ENCODE data around the gene QARS1. TPM values are rescaled to one million over a fixed set of nuclear protein-coding genes. Genes with fewer than 3 reads are reported as not detected.

QARS1 gene
- 321 and 342 TPM in 2 replicates for total RNA-seq

DNA sequence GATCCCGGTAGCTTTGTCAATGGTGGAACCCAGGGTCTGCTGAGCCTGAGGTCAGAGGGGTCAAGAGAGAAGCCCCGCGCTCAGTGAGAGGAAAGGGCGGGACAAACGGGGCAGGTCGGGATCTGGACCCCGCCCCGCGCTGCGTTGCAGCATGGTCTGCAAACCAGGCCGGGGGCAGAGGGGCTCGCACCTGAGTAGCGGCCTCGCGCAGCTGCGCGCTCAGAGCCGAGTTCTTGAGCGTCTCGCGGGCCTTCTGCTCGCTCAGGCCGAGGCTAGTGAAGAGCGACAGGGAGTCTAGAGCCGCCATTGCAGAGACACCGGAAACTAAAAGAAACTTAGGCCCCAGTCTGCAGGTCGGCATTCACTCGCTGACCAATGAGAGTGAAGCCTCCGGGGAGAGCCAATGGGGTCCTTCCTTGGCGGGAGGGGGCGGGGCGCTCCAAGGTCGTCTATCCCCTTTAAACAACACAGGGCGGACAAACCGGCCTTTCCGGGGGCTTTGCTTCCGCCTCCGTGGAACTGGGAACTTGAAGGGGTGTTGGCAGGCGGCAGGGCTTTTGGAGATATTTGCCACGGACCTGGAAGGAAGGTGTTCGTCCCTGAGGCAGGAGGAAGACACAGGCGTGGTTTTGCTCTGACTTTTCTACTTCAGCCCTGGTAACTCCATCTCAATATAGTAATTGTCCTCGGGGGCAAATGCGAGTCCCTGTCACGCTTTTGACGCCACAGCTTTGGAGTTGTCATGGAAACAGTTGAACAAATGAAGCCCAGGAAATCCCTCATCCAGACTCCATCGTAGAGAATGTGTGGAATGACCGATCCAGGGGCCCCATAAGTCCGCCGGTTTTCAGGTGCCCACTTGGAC is at the start of gene QARS1:
Gene QARS1, minus strand, starts transcription at position 331 of the 865 bp plus-strand sequence. Its CDS starts 24 bp downstream, at position 307.
- peaks cover 54% of the 10 kb centered on the region for H3K36me3 Mint-ChIP-seq (ENCODE audit: low read depth)
- ChIA-PET CTCF (interaction anchor here (1.0 kb wide), 1 partner anchor 10 kb away, joined by 5 read pairs; the partner anchor contains the start of gene QRICH1), POLR2A (interaction anchor here (0.6 to 5.4 kb wide), 9 partner anchors 10 to 1139 kb away, joined by 3 to 57 read pairs (median 4); partner anchors contain the start of genes IMPDH2, NDUFAF3, QRICH1 and USP19)
- peaks cover 28% of the 10 kb centered on the region for H3K4me1 Mint-ChIP-seq
- peak; percentile 99 for ATAC-seq (ENCODE audit: low read depth)
- TF ChIP-seq, protein P1, sequence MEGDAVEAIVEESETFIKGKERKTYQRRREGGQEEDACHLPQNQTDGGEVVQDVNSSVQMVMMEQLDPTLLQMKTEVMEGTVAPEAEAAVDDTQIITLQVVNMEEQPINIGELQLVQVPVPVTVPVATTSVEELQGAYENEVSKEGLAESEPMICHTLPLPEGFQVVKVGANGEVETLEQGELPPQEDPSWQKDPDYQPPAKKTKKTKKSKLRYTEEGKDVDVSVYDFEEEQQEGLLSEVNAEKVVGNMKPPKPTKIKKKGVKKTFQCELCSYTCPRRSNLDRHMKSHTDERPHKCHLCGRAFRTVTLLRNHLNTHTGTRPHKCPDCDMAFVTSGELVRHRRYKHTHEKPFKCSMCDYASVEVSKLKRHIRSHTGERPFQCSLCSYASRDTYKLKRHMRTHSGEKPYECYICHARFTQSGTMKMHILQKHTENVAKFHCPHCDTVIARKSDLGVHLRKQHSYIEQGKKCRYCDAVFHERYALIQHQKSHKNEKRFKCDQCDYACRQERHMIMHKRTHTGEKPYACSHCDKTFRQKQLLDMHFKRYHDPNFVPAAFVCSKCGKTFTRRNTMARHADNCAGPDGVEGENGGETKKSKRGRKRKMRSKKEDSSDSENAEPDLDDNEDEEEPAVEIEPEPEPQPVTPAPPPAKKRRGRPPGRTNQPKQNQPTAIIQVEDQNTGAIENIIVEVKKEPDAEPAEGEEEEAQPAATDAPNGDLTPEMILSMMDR (IDR thresholded peaks at IDR 0.05), result no peak
- peak within 1 kb of the TSS; percentile 97 for H3K27ac Mint-ChIP-seq
- peak; percentile 77 for DNase-seq
- H3K4me3 Mint-ChIP-seq, result peak within 1 kb of the TSS; percentile 98
- intact Hi-C loops (cut with micrococcal nuclease), result loop anchor here (1.0 kb wide), 3 partner anchors 10 to 236 kb away; partner anchors contain the start of genes QRICH1, USP19 and USP4
- no peaks in the 10 kb centered on the region for H3K27me3 Mint-ChIP-seq
- no peaks in the 10 kb centered on the region for H3K9me3 Mint-ChIP-seq

DNA sequence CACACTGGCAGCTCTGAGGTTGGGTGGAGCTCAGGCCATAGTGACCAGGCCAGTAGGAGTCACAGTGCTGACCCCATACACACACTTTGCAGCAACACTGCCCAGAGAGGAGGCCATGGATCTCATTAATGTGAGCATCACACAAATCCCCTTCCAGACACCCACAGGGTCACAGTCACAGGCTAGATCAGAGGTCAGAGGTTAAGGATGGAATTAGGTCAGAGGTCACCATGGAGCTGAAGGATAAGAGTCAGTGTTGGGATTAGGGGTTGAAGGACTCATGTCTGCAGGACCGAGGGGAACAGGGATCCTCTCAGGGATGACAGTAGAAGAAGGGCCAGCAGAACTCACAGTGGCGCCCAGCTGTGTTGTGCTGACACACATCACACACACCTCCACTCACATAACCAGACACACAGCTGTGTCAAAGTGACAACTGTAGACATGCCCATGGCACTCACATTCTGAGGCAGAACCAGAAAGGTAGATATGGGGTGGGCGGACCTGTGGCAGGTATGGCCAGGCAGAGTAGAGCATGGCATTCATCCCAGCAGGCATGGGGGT is 48.9 kb upstream of the QARS1 start:
- H3K36me3 Mint-ChIP-seq (ENCODE audit: low read depth), result no peaks in the 10 kb centered on the region
- CTCF ChIA-PET, result no interaction called here
- H3K27ac Mint-ChIP-seq, result no peak overlapping the region
- H3K4me3 Mint-ChIP-seq, result no peak overlapping the region
- DNase-seq (no peak), ATAC-seq (ENCODE audit: low read depth) (no peak)
- TF ChIP-seq, protein P1 (IDR thresholded peaks at IDR 0.05), result no peak
- peaks cover 2% of the 10 kb centered on the region for H3K4me1 Mint-ChIP-seq
- POLR2A ChIA-PET, result no interaction called here
- intact Hi-C loops (cut with micrococcal nuclease), result loop anchor here (10.0 kb wide), 1 partner anchor 419 kb away; no protein-coding TSS in a partner anchor
- H3K9me3 Mint-ChIP-seq, result no peaks in the 10 kb centered on the region
- no peaks in the 10 kb centered on the region for H3K27me3 Mint-ChIP-seq

DNA sequence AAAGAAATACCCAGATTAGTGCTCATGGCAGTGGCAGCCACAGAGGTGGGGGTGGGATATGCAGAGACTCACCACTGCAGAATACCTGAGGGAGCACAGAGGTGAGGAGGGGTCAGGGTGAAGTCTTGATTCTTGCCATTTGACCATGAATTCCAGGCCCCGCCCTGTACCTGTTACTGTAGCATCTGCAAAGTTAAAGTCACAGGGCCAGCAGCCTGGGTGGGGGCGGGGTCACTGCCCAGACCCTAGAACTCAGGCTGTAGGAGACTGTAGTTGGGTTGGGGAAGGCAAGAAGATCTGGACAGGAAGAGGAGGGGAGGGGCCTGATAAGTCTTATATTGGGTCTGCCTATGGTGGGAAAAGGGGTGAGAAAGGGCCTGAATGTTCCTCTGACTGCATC is 47.1 kb upstream of the QARS1 start:
- H3K9me3 Mint-ChIP-seq, result no peaks in the 10 kb centered on the region
- no peak overlapping the region for H3K4me3 Mint-ChIP-seq
- intact Hi-C loops (cut with micrococcal nuclease), result loop anchor here (10.0 kb wide), 1 partner anchor 417 kb away; no protein-coding TSS in a partner anchor
- no peaks in the 10 kb centered on the region for H3K36me3 Mint-ChIP-seq (ENCODE audit: low read depth)
- H3K27ac Mint-ChIP-seq, result no peak overlapping the region
- no peaks in the 10 kb centered on the region for H3K4me1 Mint-ChIP-seq
- TF ChIP-seq, protein P1 (IDR thresholded peaks at IDR 0.05), result no peak
- ChIA-PET CTCF (interaction anchor here (0.6 kb wide), 1 partner anchor 1765 kb away, joined by 3 read pairs; no protein-coding TSS in a partner anchor), POLR2A (no interaction called here)
- no peaks in the 10 kb centered on the region for H3K27me3 Mint-ChIP-seq
- ATAC-seq (ENCODE audit: low read depth) (no peak), DNase-seq (no peak)

DNA sequence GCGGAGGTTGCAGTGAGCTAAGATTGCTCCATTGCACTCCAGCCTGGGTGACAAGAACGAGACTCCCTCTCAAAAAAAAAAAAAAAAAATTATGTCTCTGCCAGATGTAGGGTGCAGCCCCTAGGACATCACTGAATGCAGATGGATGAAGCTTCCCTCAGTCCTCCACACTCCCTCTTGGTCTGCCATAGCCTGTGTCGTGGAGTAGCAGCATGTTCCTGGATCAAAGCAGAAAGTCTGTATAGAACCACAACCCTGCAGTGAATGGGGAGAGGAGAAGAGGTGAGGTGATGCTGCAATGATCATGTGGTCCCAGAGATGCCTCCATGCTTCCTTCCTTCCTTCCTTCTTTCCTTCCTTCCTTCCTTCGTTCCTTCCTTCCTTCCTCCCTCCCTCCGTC is 43.6 kb upstream of the QARS1 start:
- Mint-ChIP-seq H3K4me3 (no peak overlapping the region), H3K36me3 (ENCODE audit: low read depth) (no peaks in the 10 kb centered on the region), H3K9me3 (no peaks in the 10 kb centered on the region), H3K27ac (no peak overlapping the region), H3K4me1 (no peaks in the 10 kb centered on the region), H3K27me3 (peaks cover 3% of the 10 kb centered on the region)
- DNase-seq (no peak), ATAC-seq (ENCODE audit: low read depth) (no peak)
- ChIA-PET CTCF (no interaction called here), POLR2A (interaction anchor here (0.7 kb wide), 2 partner anchors 10 to 183 kb away, joined by 3 to 11 read pairs; no protein-coding TSS in a partner anchor)
- intact Hi-C loops (cut with micrococcal nuclease), result no loop called here
- TF ChIP-seq, protein P1 (IDR thresholded peaks at IDR 0.05), result no peak

DNA sequence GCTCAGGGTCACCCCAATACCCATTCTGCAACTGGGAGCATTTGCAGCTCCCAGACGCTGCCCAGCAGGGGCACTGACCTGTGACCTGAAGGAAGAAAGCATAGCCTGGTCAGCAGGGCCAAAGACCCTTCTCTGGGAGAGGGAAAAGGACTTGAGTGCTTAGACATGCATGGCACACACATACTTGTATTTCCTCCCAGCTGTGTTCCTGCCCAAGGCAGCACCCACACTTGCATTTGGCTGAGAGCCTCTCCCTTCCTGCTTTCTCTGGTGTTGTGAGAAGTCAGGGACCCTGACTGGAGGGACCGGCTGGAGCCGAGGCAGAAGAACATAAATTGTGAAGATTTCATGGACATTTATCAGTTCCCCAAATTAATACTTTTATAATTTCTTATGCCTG is 35.5 kb upstream of the QARS1 start:
- Mint-ChIP-seq H3K4me3 (no peak overlapping the region), H3K27me3 (peaks cover 16% of the 10 kb centered on the region)
- TF ChIP-seq, protein P1 (IDR thresholded peaks at IDR 0.05), result no peak

More for the DNA sequence above, 35.5 kb upstream of the QARS1 start:
- CTCF ChIA-PET, result no interaction called here
- H3K27ac Mint-ChIP-seq, result no peak overlapping the region
- ATAC-seq (ENCODE audit: low read depth), result no peak
- intact Hi-C loops (cut with micrococcal nuclease), result no loop called here
- peaks cover 9% of the 10 kb centered on the region for H3K9me3 Mint-ChIP-seq
- no peak for DNase-seq
- H3K36me3 Mint-ChIP-seq (ENCODE audit: low read depth), result no peaks in the 10 kb centered on the region
- POLR2A ChIA-PET, result no interaction called here
- no peaks in the 10 kb centered on the region for H3K4me1 Mint-ChIP-seq

Data from activated B cell treated with CpG ODN at 0.5 μM for 24 hours (primary cell).